Measurements from ENCODE around the gene MAGEA11. TPM values are rescaled to one million over a fixed set of nuclear protein-coding genes. Genes with fewer than 3 reads are reported as not detected.
"Not testable (repeated sequence)": the region's sequence is repeated elsewhere in the genome, so short reads cannot be mapped to it uniquely, and the experiment has no call there.

Gene MAGEA11, protein sequence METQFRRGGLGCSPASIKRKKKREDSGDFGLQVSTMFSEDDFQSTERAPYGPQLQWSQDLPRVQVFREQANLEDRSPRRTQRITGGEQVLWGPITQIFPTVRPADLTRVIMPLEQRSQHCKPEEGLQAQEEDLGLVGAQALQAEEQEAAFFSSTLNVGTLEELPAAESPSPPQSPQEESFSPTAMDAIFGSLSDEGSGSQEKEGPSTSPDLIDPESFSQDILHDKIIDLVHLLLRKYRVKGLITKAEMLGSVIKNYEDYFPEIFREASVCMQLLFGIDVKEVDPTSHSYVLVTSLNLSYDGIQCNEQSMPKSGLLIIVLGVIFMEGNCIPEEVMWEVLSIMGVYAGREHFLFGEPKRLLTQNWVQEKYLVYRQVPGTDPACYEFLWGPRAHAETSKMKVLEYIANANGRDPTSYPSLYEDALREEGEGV
- total RNA-seq = not detected

DNA sequence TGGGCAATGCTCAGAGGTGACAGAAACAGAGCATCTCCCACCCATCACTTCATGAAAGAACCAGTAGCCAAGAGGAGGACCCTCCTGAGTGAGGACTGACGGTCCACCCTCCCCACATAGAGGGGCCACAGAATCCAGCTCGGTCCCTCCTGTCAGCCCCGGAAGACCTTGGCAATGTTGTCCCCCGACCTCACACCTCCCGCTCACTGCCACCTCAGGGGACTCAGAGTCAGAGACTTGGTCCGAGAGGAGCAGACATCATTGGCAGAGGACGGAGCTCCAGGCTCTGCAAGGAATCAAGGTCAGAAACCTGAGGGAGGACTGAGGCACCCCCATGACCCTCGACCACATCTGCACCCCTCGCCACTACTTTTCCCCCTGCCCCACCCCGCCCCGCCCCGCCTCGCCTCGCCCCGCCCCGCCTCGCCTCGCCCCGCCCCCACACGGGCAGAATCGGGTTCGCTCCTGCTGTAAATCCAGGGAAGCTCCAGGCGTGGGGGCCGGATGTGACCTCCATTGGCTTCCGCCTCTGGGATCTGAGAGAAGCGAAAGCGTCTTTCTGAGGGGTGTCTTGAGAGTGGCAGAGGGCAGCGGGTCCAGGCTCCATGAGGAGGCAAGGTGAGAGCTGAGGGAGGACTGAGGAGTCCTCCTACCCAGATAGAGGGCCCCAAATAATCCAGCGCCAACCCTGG is at the start of gene MAGEA11:
TSS of gene MAGEA11 (plus strand) at position 516 of the 692 bp plus-strand sequence. CDS start 1,100 bp downstream, outside the sequence.
- Histone ChIP-seq H3K4me3 (no peak within 1 kb of the TSS), H3K36me3 (no peaks in the 10 kb centered on the region), H3K4me1 (no peaks in the 10 kb centered on the region), H3K27ac (no peak within 1 kb of the TSS), H3K27me3 (no peaks in the 10 kb centered on the region), H3K9me3 (no peaks in the 10 kb centered on the region)
- WGBS, 2 donors = 83 to 93% methylated on average over 3 to 28 of the region's 29 CpGs
- DNase-seq (peak in 1 of 2 donors; percentile 10), ATAC-seq (ENCODE audit: low FRiP score in 2 of 2) (no peak)
- TF ChIP-seq POLR2A (IDR thresholded peaks at IDR 0.05) (no peak), EP300 (IDR thresholded peaks at IDR 0.05) (no peak), POLR2AphosphoS5 (IDR thresholded peaks at IDR 0.05) (no peak)
- TF ChIP-seq, protein P1, sequence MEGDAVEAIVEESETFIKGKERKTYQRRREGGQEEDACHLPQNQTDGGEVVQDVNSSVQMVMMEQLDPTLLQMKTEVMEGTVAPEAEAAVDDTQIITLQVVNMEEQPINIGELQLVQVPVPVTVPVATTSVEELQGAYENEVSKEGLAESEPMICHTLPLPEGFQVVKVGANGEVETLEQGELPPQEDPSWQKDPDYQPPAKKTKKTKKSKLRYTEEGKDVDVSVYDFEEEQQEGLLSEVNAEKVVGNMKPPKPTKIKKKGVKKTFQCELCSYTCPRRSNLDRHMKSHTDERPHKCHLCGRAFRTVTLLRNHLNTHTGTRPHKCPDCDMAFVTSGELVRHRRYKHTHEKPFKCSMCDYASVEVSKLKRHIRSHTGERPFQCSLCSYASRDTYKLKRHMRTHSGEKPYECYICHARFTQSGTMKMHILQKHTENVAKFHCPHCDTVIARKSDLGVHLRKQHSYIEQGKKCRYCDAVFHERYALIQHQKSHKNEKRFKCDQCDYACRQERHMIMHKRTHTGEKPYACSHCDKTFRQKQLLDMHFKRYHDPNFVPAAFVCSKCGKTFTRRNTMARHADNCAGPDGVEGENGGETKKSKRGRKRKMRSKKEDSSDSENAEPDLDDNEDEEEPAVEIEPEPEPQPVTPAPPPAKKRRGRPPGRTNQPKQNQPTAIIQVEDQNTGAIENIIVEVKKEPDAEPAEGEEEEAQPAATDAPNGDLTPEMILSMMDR (IDR thresholded peaks at IDR 0.05) = no peak

DNA sequence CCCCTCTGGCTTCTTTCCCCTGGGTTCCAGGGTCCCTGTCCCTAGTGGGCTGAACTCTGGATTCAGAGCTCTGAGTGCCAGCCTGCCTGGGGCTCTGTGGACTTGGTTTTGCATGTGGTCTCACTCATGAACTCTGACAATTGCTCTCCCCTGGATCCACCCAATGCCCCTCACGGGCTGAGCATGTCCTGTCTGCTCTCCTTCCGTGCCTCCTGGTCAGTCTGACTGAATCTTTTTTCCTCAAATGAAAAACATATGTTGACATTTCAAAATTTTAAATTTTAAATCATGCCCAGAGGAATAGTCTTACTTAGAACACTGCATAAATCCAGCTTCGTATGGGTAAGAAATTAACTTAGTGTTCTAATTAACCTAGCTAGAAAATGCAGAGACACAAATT is 36.8 kb upstream of the MAGEA11 start:
- H3K36me3 ChIP-seq; H3K9me3 ChIP-seq; H3K27me3 ChIP-seq; H3K27ac ChIP-seq; H3K4me3 ChIP-seq; H3K4me1 ChIP-seq; ATAC-seq (ENCODE audit: low FRiP score in 2 of 2); DNase-seq: not testable (repeated sequence)
- no CpG with 5 or more reads among the region's 3 CpGs for WGBS, 2 donors

DNA sequence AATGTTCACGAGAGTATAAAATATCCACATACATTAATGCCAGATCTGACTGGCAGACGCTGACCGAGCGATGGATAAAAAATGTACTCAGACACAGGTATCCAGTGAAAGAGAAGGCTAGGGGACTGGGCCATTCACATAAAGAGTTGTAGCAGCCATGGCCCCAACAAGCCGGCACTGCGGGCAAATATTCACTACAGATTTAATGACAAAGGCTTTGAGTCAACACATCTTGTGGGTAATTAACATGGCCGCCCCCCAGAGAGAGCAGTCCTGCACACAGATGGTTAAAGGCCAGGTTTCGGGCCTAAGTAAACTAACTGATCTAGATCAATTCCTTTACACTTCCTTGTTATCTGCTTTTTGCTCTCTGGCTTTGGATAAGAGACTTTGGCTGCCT is 36.3 kb upstream of the MAGEA11 start:
- H3K27me3 ChIP-seq; H3K36me3 ChIP-seq; H3K4me1 ChIP-seq; H3K9me3 ChIP-seq; DNase-seq; H3K27ac ChIP-seq; H3K4me3 ChIP-seq; ATAC-seq (ENCODE audit: low FRiP score in 2 of 2): not testable (repeated sequence)
- WGBS, 2 donors = 60 to 83% methylated on average over 4 of the region's 8 CpGs

DNA sequence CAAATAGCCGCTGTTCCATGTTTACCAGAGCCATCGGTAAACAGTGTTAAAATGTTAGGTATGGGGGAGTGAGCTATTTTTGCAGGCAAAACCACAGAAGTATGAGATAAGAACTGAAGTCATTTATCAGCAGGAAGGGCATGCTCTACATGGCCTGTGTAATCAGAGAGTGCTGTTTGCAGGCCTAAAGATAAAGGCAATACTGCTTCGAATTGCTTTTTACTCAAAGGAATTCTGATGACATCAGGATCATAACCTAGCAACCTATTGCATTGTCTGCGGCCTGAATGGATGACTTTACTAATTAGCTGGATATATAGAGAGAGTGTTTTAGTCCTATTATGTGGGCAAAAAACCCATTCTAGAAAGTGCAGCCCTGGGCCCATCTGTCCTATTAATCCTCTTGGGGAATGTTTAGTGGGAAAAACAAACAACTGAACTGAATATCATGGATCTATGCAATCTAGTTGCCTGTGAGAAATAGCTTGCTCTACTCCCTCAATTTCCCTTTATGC is 32.6 kb upstream of the MAGEA11 start:
- not testable (repeated sequence) for H3K36me3 ChIP-seq; H3K27me3 ChIP-seq; H3K4me1 ChIP-seq; H3K27ac ChIP-seq; H3K4me3 ChIP-seq; DNase-seq; ATAC-seq (ENCODE audit: low FRiP score in 2 of 2); H3K9me3 ChIP-seq
- WGBS, 2 donors = 58% methylated on average over 2 of the region's 4 CpGs; no CpG with 5 or more reads in 1 of the 2 donors

DNA sequence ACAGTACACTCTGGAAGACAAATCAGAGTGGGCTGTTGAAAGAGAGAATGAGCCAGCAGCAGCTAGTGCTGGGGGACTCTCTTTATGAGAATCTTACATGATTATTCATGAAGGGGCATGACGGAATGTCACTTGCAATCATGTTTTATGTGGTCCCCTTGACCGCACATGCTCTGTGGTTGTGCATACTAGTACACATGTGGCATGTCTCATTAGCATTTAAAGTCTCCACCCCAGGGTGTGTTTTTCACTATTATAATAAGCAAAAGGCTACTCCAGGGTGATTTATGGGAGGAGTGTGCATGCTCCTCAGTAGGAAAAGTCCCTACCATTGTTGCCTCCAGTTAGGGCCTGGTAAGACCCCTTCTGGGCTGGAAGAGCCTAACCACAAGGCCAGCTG is 30.7 kb upstream of the MAGEA11 start:
- no peak for ATAC-seq (ENCODE audit: low FRiP score in 2 of 2)
- Histone ChIP-seq H3K27ac (no peak overlapping the region), H3K4me1 (no peaks in the 10 kb centered on the region), H3K27me3 (no peaks in the 10 kb centered on the region), H3K36me3 (no peaks in the 10 kb centered on the region), H3K9me3 (no peaks in the 10 kb centered on the region), H3K4me3 (no peak overlapping the region)
- 82 to 100% methylated on average over 2 of the region's 2 CpGs for WGBS, 2 donors
- DNase-seq = no peak
- TF ChIP-seq, protein P1 (IDR thresholded peaks at IDR 0.05) = no peak
- TF ChIP-seq POLR2AphosphoS5 (IDR thresholded peaks at IDR 0.05) (no peak), EP300 (IDR thresholded peaks at IDR 0.05) (no peak), POLR2A (IDR thresholded peaks at IDR 0.05) (no peak)

DNA sequence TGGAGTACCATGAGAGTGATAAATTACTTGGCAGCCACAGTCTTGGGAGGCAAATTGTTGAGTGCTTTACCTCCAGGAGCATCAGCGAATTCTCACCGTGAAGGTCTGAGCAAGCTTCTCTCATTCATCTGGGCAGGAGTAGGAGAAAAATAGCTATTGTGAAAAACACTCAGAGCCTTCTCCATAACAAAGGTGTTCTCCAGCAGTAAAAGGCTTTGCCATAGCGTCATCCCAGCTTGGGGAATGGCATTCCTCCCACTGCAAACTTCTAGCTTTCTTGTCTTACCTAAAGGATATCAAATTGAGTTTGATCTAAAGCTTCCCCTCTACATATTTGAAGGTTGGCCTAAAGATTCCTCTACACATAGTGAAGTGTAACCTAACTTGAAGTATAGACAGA is 29.8 kb upstream of the MAGEA11 start:
- ATAC-seq (ENCODE audit: low FRiP score in 2 of 2) (no peak), DNase-seq (no peak)
- no peak for TF ChIP-seq POLR2A (IDR thresholded peaks at IDR 0.05)
- TF ChIP-seq, protein P1 (IDR thresholded peaks at IDR 0.05) = no peak
- no peak for TF ChIP-seq EP300 (IDR thresholded peaks at IDR 0.05)
- no peak for TF ChIP-seq POLR2AphosphoS5 (IDR thresholded peaks at IDR 0.05)
- H3K9me3 ChIP-seq = no peaks in the 10 kb centered on the region
- WGBS, 2 donors = 67 to 74% methylated on average over 3 of the region's 3 CpGs
- no peaks in the 10 kb centered on the region for H3K36me3 ChIP-seq
- no peaks in the 10 kb centered on the region for H3K27me3 ChIP-seq
- H3K27ac ChIP-seq = no peak overlapping the region
- no peaks in the 10 kb centered on the region for H3K4me1 ChIP-seq
- H3K4me3 ChIP-seq = no peak overlapping the region

Measured in upper lobe of left lung (tissue), 6 donors.